Fibroblast of lung (primary cell): Measurements from ENCODE around the gene PZP. TPM values are rescaled to one million over a fixed set of nuclear protein-coding genes. Genes with fewer than 3 reads are reported as not detected.

Experiments
- DNase-seq, 2 donors: peaks; one replicate each; pipeline versions ENCODE4 v3.0.0 to v3.0.0-alpha.2; 2010; ENCODE audit warnings: low read depth in 2 of 2
- H2AFZ ChIP-seq: 2 replicates; pipeline ENCODE4 v1.5.1; 2012; ENCODE audit warnings: low read length, control low read depth, inconsistent platforms
- H3K27ac ChIP-seq: 2 replicates; pipeline ENCODE4 v1.5.1; 2011; ENCODE audit warnings: low read length, control low read depth; ENCODE audit not compliant: insufficient read depth
- H3K27me3 ChIP-seq: 2 replicates; pipeline ENCODE4 v1.5.1; 2011; ENCODE audit warnings: mild to moderate bottlenecking, low read length; ENCODE audit not compliant: control insufficient read depth, insufficient read depth
- H3K36me3 ChIP-seq: 2 replicates; pipeline ENCODE4 v1.5.1; 2011; ENCODE audit warnings: low read length; ENCODE audit not compliant: control insufficient read depth, insufficient read depth
- H3K4me1 ChIP-seq: 2 replicates; pipeline ENCODE4 v1.5.1; 2011; ENCODE audit warnings: low read length; ENCODE audit not compliant: control insufficient read depth, insufficient read depth; ENCODE audit errors: extremely low read depth
- H3K4me2 ChIP-seq: 2 replicates; pipeline ENCODE4 v1.5.1; 2011; ENCODE audit warnings: low read length, control low read depth; ENCODE audit not compliant: insufficient read depth; ENCODE audit errors: extremely low read depth
- H3K4me3 ChIP-seq, 4 experiments: fragments of 200-600 bp in 1 of 4; sonication (generic) in 1 of 4; replicated peaks in 1 of 4; 2 replicates each; pipeline ENCODE4 v1.5.1; 2011 to 2016; ENCODE audit warnings: low read length in 4 of 4, low read depth in 3 of 4, mild to moderate bottlenecking in 3 of 4, control low read depth in 2 of 4, inconsistent platforms in 1 of 4, mixed read lengths in 1 of 4; ENCODE audit not compliant: insufficient read depth in 1 of 4; ENCODE audit errors: control extremely low read depth in 1 of 4
- H3K79me2 ChIP-seq: 2 replicates; pipeline ENCODE4 v1.5.1; 2012; ENCODE audit warnings: mild to moderate bottlenecking, low read length, inconsistent platforms; ENCODE audit not compliant: control insufficient read depth, insufficient read depth
- H3K9ac ChIP-seq: 2 replicates; pipeline ENCODE4 v1.5.1; 2011; ENCODE audit warnings: mild to moderate bottlenecking, low read length, control low read depth; ENCODE audit not compliant: insufficient read depth
- H3K9me3 ChIP-seq: 2 replicates; pipeline ENCODE4 v1.5.1; 2012; ENCODE audit warnings: low read depth, low read length; ENCODE audit not compliant: control insufficient read depth, insufficient read depth
- H4K20me1 ChIP-seq: 2 replicates; pipeline ENCODE4 v1.5.1; 2011; ENCODE audit warnings: low read length; ENCODE audit not compliant: control insufficient read depth, insufficient read depth; ENCODE audit errors: extremely low read depth
- EZH2 ChIP-seq: IDR thresholded peaks from 2 replicates; pipeline ENCODE4 v1.5.1; 2012; ENCODE audit warnings: low read length, control low read depth, mild to moderate bottlenecking; ENCODE audit errors: missing control alignments
- polyA plus RNA-seq, 2 donors: library from polyadenylated mRNA; depleted of rRNA in 1 of 2; stranded (reverse) in 1 of 2; unstranded in 1 of 2; fragments of >200 nt; gene quantifications; 2 replicates each; pipeline ENCODE4 v1.2.1, GENCODE V29; 2011 to 2012; ENCODE audit warnings: missing spikeins in 1 of 2
- total RNA-seq: library from RNA; depleted of rRNA; stranded (reverse); fragments of >200 nt; gene quantifications from 2 replicates; pipeline ENCODE4 v1.2.1, GENCODE V29; 2014
- TF ChIP-seq, protein P1 (sequence below), 2 donors: IDR thresholded peaks in 1 of 2; conservative IDR thresholded peaks in 1 of 2; 1 replicate in 1 of 2; 2 replicates in 1 of 2; pipeline ENCODE4 v1.5.1; 2011 to 2012; ENCODE audit warnings: low read length in 2 of 2, control low read depth in 1 of 2, inconsistent platforms in 1 of 2, low read depth in 1 of 2, mild to moderate bottlenecking in 1 of 2

Gene PZP
- total and polyA plus RNA-seq, 2 donors (not counting 1 experiment from before 2014, with no cell fraction given) = not detected

DNA sequence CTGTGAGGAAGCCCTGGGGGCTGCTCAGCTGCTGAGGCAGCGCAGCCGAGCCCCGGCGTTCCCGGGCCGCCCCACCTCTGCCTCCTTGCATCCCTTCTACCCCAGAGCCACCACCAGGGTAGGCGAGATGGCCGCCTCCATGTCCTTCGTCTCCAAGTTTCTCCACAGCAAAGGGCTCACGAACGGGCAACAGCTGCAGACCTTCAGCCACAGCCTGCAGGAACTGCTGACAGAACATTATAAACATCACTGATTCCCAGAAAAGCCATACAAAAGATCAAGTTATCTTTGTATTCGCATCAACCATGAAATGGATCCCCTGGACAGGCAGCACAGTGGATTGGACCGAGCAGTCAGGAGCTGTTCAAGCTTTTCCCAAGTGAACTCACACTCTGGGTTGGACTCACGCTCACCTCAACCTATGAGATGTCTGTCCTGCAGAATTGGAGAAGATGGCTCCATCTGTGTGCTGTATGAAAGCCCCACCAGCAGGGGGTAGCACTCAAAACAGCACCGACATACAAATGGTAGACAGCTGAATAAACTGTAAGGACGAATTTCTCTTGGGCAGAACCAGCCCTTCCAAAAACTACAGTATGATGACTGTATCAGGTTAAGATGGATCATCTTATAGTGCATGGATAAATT, 73.1 kb downstream of the PZP start:
- no peaks in the 10 kb centered on the region for H3K27me3 ChIP-seq
- peak in 1 of 2 donors; percentile 92 for DNase-seq

DNA sequence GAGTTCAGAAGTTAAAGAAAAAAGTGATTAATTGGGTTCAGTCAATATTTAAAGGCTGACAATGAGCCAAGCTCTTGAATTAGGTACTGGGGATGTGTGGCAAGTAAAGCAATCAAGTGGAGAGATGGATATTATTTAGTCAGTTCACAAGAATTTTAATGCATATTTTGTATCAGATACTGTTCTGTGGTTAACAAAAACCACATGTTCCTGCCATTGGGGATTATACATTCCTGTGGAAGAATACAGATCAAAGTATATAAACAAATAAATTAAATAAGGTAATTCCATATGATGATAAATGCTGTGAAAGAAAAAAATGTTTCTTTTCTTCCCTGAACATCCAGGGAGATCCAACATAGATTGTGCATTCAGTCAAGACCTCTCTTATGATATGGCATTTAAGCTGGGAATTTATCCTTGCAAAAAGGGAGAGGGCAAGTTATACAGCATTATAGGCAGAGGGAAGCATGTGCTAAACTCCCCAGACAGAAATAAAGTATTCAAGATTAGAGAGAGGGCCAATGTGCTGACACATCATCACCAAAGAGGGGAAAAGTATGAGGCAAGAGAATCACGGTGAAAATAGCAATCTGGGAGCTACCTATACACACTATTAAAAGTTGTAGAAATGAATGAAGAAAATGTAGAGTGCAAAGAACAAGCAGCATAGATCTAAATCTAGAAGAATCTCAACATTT, 74.8 kb downstream of the PZP start:
- Histone ChIP-seq H3K27me3 (no peaks in the 10 kb centered on the region), H3K4me3 (no peak overlapping the region), H3K4me2 (no peak overlapping the region), H3K9me3 (no peaks in the 10 kb centered on the region), H2AFZ (no peak overlapping the region), H3K36me3 (no peaks in the 10 kb centered on the region), H3K27ac (no peak overlapping the region), H4K20me1 (no peaks in the 10 kb centered on the region), H3K9ac (no peak overlapping the region), H3K4me1 (peaks cover 2% of the 10 kb centered on the region), H3K79me2 (no peaks in the 10 kb centered on the region)
- peak in 1 of 2 donors; percentile 71 for DNase-seq
- TF ChIP-seq, protein P1, sequence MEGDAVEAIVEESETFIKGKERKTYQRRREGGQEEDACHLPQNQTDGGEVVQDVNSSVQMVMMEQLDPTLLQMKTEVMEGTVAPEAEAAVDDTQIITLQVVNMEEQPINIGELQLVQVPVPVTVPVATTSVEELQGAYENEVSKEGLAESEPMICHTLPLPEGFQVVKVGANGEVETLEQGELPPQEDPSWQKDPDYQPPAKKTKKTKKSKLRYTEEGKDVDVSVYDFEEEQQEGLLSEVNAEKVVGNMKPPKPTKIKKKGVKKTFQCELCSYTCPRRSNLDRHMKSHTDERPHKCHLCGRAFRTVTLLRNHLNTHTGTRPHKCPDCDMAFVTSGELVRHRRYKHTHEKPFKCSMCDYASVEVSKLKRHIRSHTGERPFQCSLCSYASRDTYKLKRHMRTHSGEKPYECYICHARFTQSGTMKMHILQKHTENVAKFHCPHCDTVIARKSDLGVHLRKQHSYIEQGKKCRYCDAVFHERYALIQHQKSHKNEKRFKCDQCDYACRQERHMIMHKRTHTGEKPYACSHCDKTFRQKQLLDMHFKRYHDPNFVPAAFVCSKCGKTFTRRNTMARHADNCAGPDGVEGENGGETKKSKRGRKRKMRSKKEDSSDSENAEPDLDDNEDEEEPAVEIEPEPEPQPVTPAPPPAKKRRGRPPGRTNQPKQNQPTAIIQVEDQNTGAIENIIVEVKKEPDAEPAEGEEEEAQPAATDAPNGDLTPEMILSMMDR (conservative IDR thresholded peaks at IDR 0.05 in 1 of 2, IDR thresholded peaks at IDR 0.05 in 1 of 2; ENCODE audit: low read depth in 1 of 2, low read length in 2 of 2) = no peak

More for the DNA sequence above, 73.1 kb downstream of the PZP start:
- peaks cover 2% of the 10 kb centered on the region for H3K4me1 ChIP-seq
- H4K20me1 ChIP-seq = no peaks in the 10 kb centered on the region
- no peak overlapping the region for H3K27ac ChIP-seq
- TF ChIP-seq, protein P1 (conservative IDR thresholded peaks at IDR 0.05 in 1 of 2, IDR thresholded peaks at IDR 0.05 in 1 of 2; ENCODE audit: low read depth in 1 of 2, low read length in 2 of 2) = peak; percentile 59 to 64
- no peak for TF ChIP-seq EZH2
- H3K79me2 ChIP-seq = no peaks in the 10 kb centered on the region
- peak overlapping the region in 2 of 4 experiments; percentile 17 to 23 for H3K4me3 ChIP-seq
- no peaks in the 10 kb centered on the region for H3K36me3 ChIP-seq
- H2AFZ ChIP-seq = peak overlapping the region; percentile 1
- H3K9me3 ChIP-seq = no peaks in the 10 kb centered on the region
- peak overlapping the region; percentile 33 for H3K4me2 ChIP-seq
- H3K9ac ChIP-seq = no peak overlapping the region

DNA sequence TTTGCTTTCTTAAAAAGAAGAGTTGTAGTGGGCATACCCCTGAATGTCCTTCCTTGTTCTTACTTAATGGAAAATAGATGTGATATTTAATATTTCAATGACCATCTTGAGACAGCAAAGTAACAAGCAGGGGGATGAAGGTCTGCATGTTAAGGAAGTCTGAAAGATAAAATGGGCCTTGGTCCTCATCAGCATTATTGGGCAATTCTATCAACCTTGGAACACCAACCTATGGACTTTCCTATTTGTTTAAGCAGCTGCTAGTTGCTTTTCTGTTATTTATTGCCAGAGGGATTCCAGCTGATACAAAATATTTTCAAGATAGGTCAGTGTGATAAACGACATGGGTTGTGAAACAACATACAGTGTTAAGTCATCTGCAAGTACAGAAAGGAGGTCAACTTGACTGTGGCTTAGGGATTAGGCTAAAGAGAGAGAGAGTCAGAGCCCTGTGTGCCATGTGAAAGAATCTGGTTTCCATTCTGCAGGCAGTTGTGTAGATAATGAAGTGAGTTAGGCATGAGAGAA, 76.1 kb downstream of the PZP start:
- Histone ChIP-seq H3K27ac (no peak overlapping the region), H3K4me1 (peaks cover 2% of the 10 kb centered on the region), H3K9me3 (no peaks in the 10 kb centered on the region), H3K36me3 (no peaks in the 10 kb centered on the region), H4K20me1 (no peaks in the 10 kb centered on the region), H3K79me2 (no peaks in the 10 kb centered on the region), H3K4me2 (no peak overlapping the region), H2AFZ (no peak overlapping the region), H3K27me3 (no peaks in the 10 kb centered on the region), H3K9ac (no peak overlapping the region), H3K4me3 (no peak overlapping the region)
- DNase-seq = peak in 1 of 2 donors; percentile 86
- TF ChIP-seq, protein P1 (conservative IDR thresholded peaks at IDR 0.05 in 1 of 2, IDR thresholded peaks at IDR 0.05 in 1 of 2; ENCODE audit: low read depth in 1 of 2, low read length in 2 of 2) = no peak
- TF ChIP-seq EZH2 = no peak
